GM23248 (cell line): ENCODE measurements around the gene RPTN. TPM values are rescaled to one million over a fixed set of nuclear protein-coding genes. Genes with fewer than 3 reads are reported as not detected.

Source experiments
- DNase-seq: peaks from one replicate; pipeline ENCODE4 v3.0.0-alpha.2; 2015
- H2AFZ ChIP-seq: fragments of 200-600 bp; sonication (generic); 2 replicates; pipeline ENCODE4 v1.6.1; 2016; ENCODE audit warnings: antibody characterized with exemption
- H3F3A ChIP-seq: fragments of 200-600 bp; sonication (generic); 2 replicates; pipeline ENCODE4 v1.6.1; 2016; ENCODE audit warnings: mild to moderate bottlenecking, antibody characterized with exemption, mixed run types; ENCODE audit not compliant: insufficient read depth
- H3K27ac ChIP-seq: fragments of 200-600 bp; sonication (generic); 2 replicates; pipeline ENCODE4 v1.5.1; 2016; ENCODE audit warnings: mild to moderate bottlenecking
- H3K27me3 ChIP-seq: fragments of 200-600 bp; sonication (generic); replicated peaks from 2 replicates; pipeline ENCODE4 v1.6.1; 2016; ENCODE audit warnings: mild to moderate bottlenecking; ENCODE audit not compliant: insufficient read depth
- H3K36me3 ChIP-seq: fragments of 200-600 bp; sonication (generic); 2 replicates; pipeline ENCODE4 v1.6.1; 2016; ENCODE audit warnings: low read depth, mild to moderate bottlenecking
- H3K4me1 ChIP-seq: fragments of 200-600 bp; sonication (generic); 2 replicates; pipeline ENCODE4 v1.6.1; 2016; ENCODE audit warnings: mild to moderate bottlenecking; ENCODE audit not compliant: insufficient read depth
- H3K4me2 ChIP-seq: fragments of 200-600 bp; sonication (generic); one replicate; pipeline ENCODE4 v1.6.1; 2016; ENCODE audit warnings: mild to moderate bottlenecking; ENCODE audit not compliant: unreplicated experiment
- H3K4me3 ChIP-seq: fragments of 200-600 bp; sonication (generic); 2 replicates; pipeline ENCODE4 v1.5.1; 2016; ENCODE audit warnings: mild to moderate bottlenecking
- H3K79me2 ChIP-seq: fragments of 200-600 bp; sonication (generic); 2 replicates; pipeline ENCODE4 v1.6.1; 2016; ENCODE audit warnings: mild to moderate bottlenecking; ENCODE audit not compliant: insufficient read depth
- H3K9ac ChIP-seq: fragments of 200-600 bp; sonication (generic); 2 replicates; pipeline ENCODE4 v1.6.1; 2016; ENCODE audit warnings: mild to moderate bottlenecking
- H3K9me2 ChIP-seq: fragments of 200-600 bp; sonication (generic); 2 replicates; pipeline ENCODE4 v1.6.1; 2016; ENCODE audit warnings: mixed run types, mild to moderate bottlenecking, moderate library complexity; ENCODE audit not compliant: insufficient read depth
- H3K9me3 ChIP-seq: fragments of 200-600 bp; sonication (generic); one replicate; pipeline ENCODE4 v1.6.1; 2017; ENCODE audit warnings: low read depth
- H4K20me1 ChIP-seq: fragments of 200-600 bp; sonication (generic); 2 replicates; pipeline ENCODE4 v1.6.0; 2016; ENCODE audit not compliant: insufficient read depth
- EZH2 ChIP-seq: fragments of 200-600 bp; sonication (generic); IDR thresholded peaks from 2 replicates; pipeline ENCODE4 v1.6.1; 2018; ENCODE audit warnings: antibody characterized with exemption, mild to moderate bottlenecking; ENCODE audit not compliant: insufficient read depth, poor library complexity, severe bottlenecking
- EZH2phosphoT487 ChIP-seq: fragments of 200-600 bp; sonication (generic); IDR thresholded peaks from 2 replicates; pipeline ENCODE4 v1.6.1; 2018; ENCODE audit warnings: antibody characterized with exemption, moderate library complexity, mild to moderate bottlenecking, low read depth; ENCODE audit not compliant: insufficient read depth
- whole genome bisulfite sequencing, 2 experiments: methylation state at CpG; one replicate each; pipeline ENCODE4 v1.1.6; 2015 to 2017; ENCODE audit warnings: low lambda C conversion rate in 2 of 2, low coverage in 1 of 2; ENCODE audit errors: missing lambda C conversion rate in 2 of 2; 5-methylcytosine and 5-hydroxymethylcytosine counted together
- in situ Hi-C: fragments of 300-500 bp; cut with MboI; formaldehyde crosslinking; loops from 2 replicates; pipeline ENCODE4 v1.15.0; 2020
- polyA plus RNA-seq: library from polyadenylated mRNA; unstranded; fragments of >200 nt; fragmentation: Nextera tagmentation; extraction: Ambion mirVana; gene quantifications from 2 replicates; pipeline ENCODE4 v1.2.1, GENCODE V29; 2016
- total RNA-seq: library from RNA; depleted of rRNA; stranded (reverse); fragments of >200 nt; shearing (Covaris generic); gene quantifications from 2 replicates; pipeline ENCODE4 v1.2.3, GENCODE V29; 2014

The RPTN gene
- total and polyA plus RNA-seq, 2 experiments from 2014 or later, result 0.05 TPM; not detected in 1

- TF ChIP-seq EZH2 (peak; percentile 14), EZH2phosphoT487 (no peak)
- Histone ChIP-seq H3K27me3 (peaks cover 59% of the 10 kb centered on the region), H3K9me2 (no peaks in the 10 kb centered on the region), H3K79me2 (no peaks in the 10 kb centered on the region), H3K9ac (no peak overlapping the region), H3K36me3 (no peaks in the 10 kb centered on the region), H3F3A (peaks cover 4% of the 10 kb centered on the region), H3K27ac (no peak overlapping the region), H3K4me1 (peaks cover 7% of the 10 kb centered on the region; the same call in 1 of the 2 replicates), H2AFZ (peak overlapping the region; percentile 83), H3K9me3 (no peaks in the 10 kb centered on the region), H4K20me1 (no peaks in the 10 kb centered on the region), H3K4me2 (peak overlapping the region; percentile 99), H3K4me3 (peak overlapping the region; percentile 73)
- peak; percentile 52 for DNase-seq
- 1 to 2% methylated on average over 28 to 53 of the region's 53 CpGs for WGBS, 2 experiments
- in situ Hi-C loops, result no loop called here
These were observed 46.7 kb downstream of the RPTN start for GRCh38 chr1:152112101-152112884.

- 2 to 9% methylated on average over 7 to 44 of the region's 44 CpGs for WGBS, 2 experiments
- Histone ChIP-seq H3K27me3 (peaks cover 62% of the 10 kb centered on the region), H3F3A (peaks cover 12% of the 10 kb centered on the region), H3K4me2 (peak overlapping the region; percentile 99), H3K4me1 (peaks cover 7% of the 10 kb centered on the region; the same call in 1 of the 2 replicates), H3K9me2 (no peaks in the 10 kb centered on the region), H4K20me1 (no peaks in the 10 kb centered on the region), H3K9me3 (no peaks in the 10 kb centered on the region), H3K4me3 (peak overlapping the region; percentile 73), H3K36me3 (no peaks in the 10 kb centered on the region), H3K79me2 (no peaks in the 10 kb centered on the region), H3K9ac (no peak overlapping the region), H3K27ac (no peak overlapping the region), H2AFZ (peak overlapping the region; percentile 83)
- no peak for TF ChIP-seq EZH2
- TF ChIP-seq EZH2phosphoT487, result no peak
- in situ Hi-C loops, result no loop called here
- peak; percentile 63 for DNase-seq
These were observed 47.5 kb downstream of the RPTN start for GRCh38 chr1:152111515-152111968.

DNA sequence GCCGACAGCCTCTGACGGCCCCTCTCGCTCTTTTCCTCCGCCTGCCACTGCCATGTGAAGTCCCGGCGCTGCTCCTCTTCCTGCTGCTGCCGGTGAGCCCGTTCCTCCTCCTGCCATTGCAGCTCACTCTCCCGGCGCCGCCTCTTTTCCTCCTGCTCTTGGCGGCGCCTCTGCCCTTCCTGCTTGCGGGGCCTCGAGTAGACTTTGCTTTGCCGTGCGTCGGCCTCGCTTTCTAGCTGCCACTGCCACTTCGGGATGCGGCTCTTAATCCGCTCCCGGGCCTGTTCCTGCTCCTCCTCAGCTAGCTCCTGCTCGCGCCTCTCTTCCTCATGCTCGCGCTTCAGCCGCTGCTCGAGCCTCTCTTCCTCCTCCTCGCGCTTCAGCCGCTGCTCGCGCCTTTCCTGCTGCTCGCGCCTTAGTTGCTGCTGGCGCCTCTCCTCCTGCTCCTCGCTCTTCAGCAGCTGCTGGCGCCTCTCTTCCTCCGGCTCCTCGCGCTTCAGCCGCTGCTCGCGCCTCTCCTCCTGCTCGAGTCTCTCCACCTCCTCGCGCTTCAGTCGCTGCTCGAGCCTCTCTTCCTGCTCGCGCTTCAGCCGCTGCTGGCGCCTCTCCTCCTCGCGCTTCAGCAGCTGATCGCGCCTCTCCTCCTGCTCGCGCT, 48.0 kb downstream of the RPTN start:
- Histone ChIP-seq H3K79me2 (no peaks in the 10 kb centered on the region), H4K20me1 (no peaks in the 10 kb centered on the region), H3K27ac (no peak overlapping the region), H3K27me3 (peaks cover 62% of the 10 kb centered on the region), H3K4me1 (peaks cover 7% of the 10 kb centered on the region; the same call in 1 of the 2 replicates), H3K9me2 (no peaks in the 10 kb centered on the region), H3K36me3 (no peaks in the 10 kb centered on the region), H3K4me2 (peak overlapping the region; percentile 99), H2AFZ (peak overlapping the region; percentile 83), H3K9me3 (no peaks in the 10 kb centered on the region), H3K4me3 (peak overlapping the region; percentile 73), H3F3A (peaks cover 15% of the 10 kb centered on the region), H3K9ac (no peak overlapping the region)
- TF ChIP-seq EZH2 (no peak), EZH2phosphoT487 (no peak)
- DNase-seq, result peak; percentile 69
- in situ Hi-C loops, result no loop called here
- 2 to 3% methylated on average over 44 to 60 of the region's 60 CpGs for WGBS, 2 experiments

DNA sequence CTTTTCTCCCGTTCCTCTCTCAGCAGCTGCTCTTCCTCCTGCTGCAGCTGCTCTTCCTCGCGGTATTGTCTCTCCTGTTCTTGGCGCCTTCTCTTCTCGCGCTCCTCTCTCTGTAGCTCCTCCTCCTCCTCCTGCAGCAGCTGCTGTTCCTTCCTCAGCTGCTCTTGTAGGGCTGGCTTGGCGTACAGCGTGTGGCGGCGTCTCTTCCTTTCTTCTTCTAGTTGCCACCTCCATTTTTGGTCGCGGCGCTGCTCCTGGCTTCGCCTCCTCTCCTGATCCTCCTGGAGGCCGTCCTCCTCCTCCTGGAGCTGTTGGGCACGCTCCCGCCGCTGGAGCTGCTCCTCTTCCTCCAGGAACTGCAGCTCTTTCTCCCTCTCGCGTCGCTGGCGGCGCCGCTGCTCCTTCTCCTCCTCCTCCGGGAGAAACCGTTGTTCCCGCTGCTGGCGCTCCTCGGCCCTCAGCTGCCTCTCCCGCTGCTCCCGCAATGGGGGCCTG, 48.6 kb downstream of the RPTN start:
- H3F3A ChIP-seq, result peaks cover 15% of the 10 kb centered on the region
- WGBS, 2 experiments, result 1 to 4% methylated on average over 13 to 29 of the region's 31 CpGs
- H4K20me1 ChIP-seq, result no peaks in the 10 kb centered on the region
- no peak overlapping the region for H3K27ac ChIP-seq
- H3K9me3 ChIP-seq, result no peaks in the 10 kb centered on the region
- H3K9me2 ChIP-seq, result no peaks in the 10 kb centered on the region
- peak overlapping the region; percentile 73 for H3K4me3 ChIP-seq
- no peaks in the 10 kb centered on the region for H3K36me3 ChIP-seq
- H3K27me3 ChIP-seq, result peaks cover 62% of the 10 kb centered on the region
- H3K4me2 ChIP-seq, result peak overlapping the region; percentile 99
- in situ Hi-C loops, result no loop called here
- peak; percentile 67 for DNase-seq
- no peak for TF ChIP-seq EZH2phosphoT487
- TF ChIP-seq EZH2, result no peak
- H2AFZ ChIP-seq, result peak overlapping the region; percentile 83
- H3K79me2 ChIP-seq, result no peaks in the 10 kb centered on the region
- H3K9ac ChIP-seq, result no peak overlapping the region
- H3K4me1 ChIP-seq, result peaks cover 7% of the 10 kb centered on the region; the same call in 1 of the 2 replicates
